BE2C (cell line): ENCODE results near the gene CWC15.

Source experiments
- DNase-seq: peaks from one replicate; pipeline ENCODE4 v3.0.0-alpha.2; 2020
- H3K27me3 ChIP-seq: fragments of 250-450 bp; sonication (Bioruptor Pico); 2 replicates; pipeline ENCODE4 v1.5.1; 2020; ENCODE audit warnings: mild to moderate bottlenecking
- H3K36me3 ChIP-seq: fragments of 250-450 bp; sonication (Bioruptor Pico); 2 replicates; pipeline ENCODE4 v1.5.1; 2020; ENCODE audit warnings: mild to moderate bottlenecking
- H3K4me1 ChIP-seq: fragments of 250-450 bp; sonication (Bioruptor Pico); 2 replicates; pipeline ENCODE4 v1.5.1; 2020
- H3K4me3 ChIP-seq: 2 replicates; pipeline ENCODE4 v1.5.1; 2011; ENCODE audit warnings: low read depth, low read length
- H3K9me3 ChIP-seq: fragments of 250-450 bp; sonication (Bioruptor Pico); 2 replicates; pipeline ENCODE4 v1.5.1; 2020
- TF ChIP-seq, protein P1 (sequence below): IDR thresholded peaks from 2 replicates; pipeline ENCODE4 v1.5.1; 2012; ENCODE audit warnings: mild to moderate bottlenecking, low read depth, low read length

Gene CWC15

DNA sequence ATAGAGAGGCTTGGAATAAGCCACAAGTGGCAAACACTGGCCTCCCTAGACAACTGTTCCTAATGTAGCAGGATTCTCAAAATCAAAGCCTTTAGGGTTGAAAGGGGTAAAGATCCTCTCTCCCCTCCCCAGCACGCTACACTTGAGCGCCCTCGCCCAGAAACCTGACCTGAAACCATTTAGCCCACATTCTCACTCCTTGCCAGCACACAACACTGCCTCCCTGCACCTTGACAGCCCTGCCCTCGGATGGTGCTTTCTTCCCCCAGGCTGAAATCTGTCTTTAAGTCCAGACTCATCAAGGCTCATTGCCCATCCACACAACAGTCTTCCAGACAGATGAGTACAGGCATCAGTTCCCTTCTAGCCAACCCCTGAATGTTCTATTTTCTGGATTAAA is 26.5 kb downstream of the CWC15 start:
- TF ChIP-seq, protein P1, sequence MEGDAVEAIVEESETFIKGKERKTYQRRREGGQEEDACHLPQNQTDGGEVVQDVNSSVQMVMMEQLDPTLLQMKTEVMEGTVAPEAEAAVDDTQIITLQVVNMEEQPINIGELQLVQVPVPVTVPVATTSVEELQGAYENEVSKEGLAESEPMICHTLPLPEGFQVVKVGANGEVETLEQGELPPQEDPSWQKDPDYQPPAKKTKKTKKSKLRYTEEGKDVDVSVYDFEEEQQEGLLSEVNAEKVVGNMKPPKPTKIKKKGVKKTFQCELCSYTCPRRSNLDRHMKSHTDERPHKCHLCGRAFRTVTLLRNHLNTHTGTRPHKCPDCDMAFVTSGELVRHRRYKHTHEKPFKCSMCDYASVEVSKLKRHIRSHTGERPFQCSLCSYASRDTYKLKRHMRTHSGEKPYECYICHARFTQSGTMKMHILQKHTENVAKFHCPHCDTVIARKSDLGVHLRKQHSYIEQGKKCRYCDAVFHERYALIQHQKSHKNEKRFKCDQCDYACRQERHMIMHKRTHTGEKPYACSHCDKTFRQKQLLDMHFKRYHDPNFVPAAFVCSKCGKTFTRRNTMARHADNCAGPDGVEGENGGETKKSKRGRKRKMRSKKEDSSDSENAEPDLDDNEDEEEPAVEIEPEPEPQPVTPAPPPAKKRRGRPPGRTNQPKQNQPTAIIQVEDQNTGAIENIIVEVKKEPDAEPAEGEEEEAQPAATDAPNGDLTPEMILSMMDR = no peak
- no peaks in the 10 kb centered on the region for H3K36me3 ChIP-seq
- no peak overlapping the region for H3K4me3 ChIP-seq
- H3K9me3 ChIP-seq = no peaks in the 10 kb centered on the region; the same call in 1 of the 2 replicates
- DNase-seq = no peak
- no peaks in the 10 kb centered on the region for H3K4me1 ChIP-seq
- no peaks in the 10 kb centered on the region for H3K27me3 ChIP-seq

DNA sequence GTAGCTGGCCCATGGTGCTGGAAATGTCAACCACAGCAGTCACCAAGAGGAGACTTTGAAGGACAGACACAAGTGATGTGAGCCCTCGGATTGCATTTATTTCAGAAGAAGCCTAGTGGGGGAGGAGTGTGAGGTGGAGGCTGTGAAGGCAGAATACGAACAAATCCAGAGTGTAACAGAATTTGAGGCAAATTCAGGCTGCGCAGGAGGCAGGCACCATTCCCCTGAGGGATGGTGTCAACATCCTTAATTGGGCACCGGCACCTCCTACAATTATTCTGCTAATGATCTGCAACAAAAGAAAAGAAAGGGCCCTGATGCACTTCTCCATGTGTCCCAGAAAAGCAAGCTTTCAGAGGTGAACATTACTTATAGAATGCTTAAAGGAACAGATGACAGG is 32.2 kb downstream of the CWC15 start:
- TF ChIP-seq, protein P1 = no peak
- DNase-seq = no peak
- Histone ChIP-seq H3K4me1 (no peaks in the 10 kb centered on the region; the same call in 1 of the 2 replicates), H3K27me3 (no peaks in the 10 kb centered on the region), H3K9me3 (no peaks in the 10 kb centered on the region; the same call in 1 of the 2 replicates), H3K36me3 (no peaks in the 10 kb centered on the region), H3K4me3 (no peak overlapping the region)

DNA sequence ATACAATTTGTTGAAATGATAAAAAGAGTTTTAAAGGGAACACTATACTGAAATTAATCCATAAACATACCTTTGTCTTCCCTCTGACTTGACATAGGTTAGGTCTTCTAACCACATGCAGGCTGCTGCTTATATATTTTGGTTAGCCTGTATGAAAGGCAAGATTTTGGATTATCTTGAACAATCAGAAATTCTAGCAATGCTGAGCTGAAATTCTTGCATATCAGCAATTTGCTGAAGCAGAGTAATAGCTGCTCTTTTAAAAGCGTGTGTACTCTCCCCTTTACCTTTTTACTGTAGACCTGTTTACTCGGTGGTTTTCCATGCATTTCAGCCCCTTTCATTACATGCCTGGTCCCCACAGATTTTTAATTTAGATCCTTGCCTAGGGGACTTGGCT is 34.0 kb downstream of the CWC15 start:
- no peak for DNase-seq

DNA sequence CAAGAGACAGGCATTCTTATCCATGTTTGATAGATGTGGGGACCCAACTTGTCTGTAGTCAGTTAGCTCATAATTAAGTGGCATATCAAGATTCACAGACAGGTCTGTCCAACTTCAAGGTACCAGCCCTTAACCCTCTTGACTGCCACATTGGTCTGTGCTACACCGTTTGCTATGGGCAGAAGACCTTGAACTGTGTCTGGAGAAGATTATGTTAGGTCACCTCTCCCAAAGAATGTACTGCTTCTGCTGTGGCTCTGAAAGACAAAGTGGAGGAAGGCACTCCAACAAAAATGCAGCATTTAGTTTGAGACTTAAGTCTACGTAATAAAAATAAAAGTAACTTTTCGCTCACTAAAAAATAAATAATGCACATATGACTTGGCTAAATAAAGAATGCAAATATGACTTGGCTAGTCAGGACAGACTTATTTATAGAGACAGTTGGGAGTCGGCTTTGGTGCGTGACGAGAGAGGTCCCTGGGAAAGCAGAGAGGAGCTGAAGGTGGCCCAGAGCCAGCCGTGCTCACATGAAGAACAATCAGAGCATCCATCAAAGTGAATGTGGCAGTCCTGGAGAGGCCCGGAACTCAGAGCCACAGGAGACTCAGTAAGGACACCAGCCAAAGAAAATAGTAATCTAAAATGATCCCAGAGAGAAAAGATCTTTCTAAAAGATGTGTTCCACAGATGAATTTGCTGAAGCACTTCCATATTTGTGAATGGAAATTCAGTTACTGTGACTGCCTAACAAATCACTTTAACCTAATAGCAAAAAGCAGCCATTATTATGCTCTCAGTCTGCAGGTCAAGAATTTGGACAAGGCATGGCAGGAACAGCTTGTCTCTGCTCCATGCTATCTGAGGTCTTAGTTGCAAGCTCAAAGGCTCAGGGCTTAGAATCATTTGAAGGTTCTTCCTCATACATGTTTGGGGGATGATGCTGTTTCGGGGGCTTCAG is 35.0 kb downstream of the CWC15 start:
- peaks cover 11% of the 10 kb centered on the region for H3K4me1 ChIP-seq
- H3K4me3 ChIP-seq = no peak overlapping the region
- H3K9me3 ChIP-seq = no peaks in the 10 kb centered on the region; the same call in 1 of the 2 replicates
- H3K36me3 ChIP-seq = no peaks in the 10 kb centered on the region
- H3K27me3 ChIP-seq = no peaks in the 10 kb centered on the region
- TF ChIP-seq, protein P1 = no peak
- DNase-seq = no peak

More for the DNA sequence above, 34.0 kb downstream of the CWC15 start:
- peaks cover 11% of the 10 kb centered on the region for H3K4me1 ChIP-seq
- H3K36me3 ChIP-seq = no peaks in the 10 kb centered on the region
- TF ChIP-seq, protein P1 = no peak
- H3K27me3 ChIP-seq = no peaks in the 10 kb centered on the region
- H3K4me3 ChIP-seq = no peak overlapping the region
- no peaks in the 10 kb centered on the region; the same call in 1 of the 2 replicates for H3K9me3 ChIP-seq

DNA sequence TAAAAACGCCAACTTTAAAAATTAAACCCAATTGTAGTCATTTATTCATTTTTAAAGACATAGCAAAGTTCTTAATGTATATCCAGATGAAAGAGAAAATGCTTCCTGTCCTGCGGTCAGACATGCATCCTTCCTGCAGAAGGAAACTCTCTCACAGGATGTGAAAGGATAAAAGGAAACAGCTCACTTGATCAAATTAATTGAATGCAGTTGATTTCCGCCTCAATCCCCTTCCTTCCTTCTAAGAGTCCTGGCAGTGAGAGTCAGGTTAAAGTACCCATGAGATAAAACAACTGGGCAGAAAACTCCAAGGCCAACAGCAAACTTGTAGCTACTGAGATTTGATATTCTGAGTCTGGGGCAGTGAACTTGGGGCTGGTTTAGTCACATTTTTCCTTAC is 38.5 kb downstream of the CWC15 start:
- DNase-seq = no peak
- Histone ChIP-seq H3K36me3 (no peaks in the 10 kb centered on the region), H3K4me1 (peaks cover 11% of the 10 kb centered on the region), H3K4me3 (no peak overlapping the region), H3K27me3 (no peaks in the 10 kb centered on the region), H3K9me3 (no peaks in the 10 kb centered on the region; the same call in none of the 2 replicates)
- TF ChIP-seq, protein P1 = no peak

DNA sequence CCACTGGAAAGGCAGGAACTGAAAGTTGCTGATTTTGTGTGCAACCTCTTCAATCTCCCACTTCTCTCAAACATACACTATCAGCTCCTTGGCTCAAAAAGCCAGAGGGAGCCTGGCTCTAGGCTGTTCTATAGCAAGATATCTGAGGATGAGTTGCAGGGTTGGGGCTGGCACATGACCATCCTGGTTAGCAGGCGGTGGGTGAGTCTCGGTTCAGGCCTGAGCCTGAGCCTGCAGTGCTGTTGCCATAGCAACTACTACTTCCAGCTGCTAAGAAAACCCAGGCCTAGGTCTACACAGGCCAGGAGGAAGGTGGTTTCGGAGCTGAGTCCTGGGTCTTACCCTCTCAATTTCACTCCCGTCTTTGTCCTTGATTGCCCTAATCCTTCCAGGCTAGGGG is 39.0 kb downstream of the CWC15 start:
- Histone ChIP-seq H3K9me3 (no peaks in the 10 kb centered on the region; the same call in none of the 2 replicates), H3K4me3 (no peak overlapping the region), H3K36me3 (no peaks in the 10 kb centered on the region), H3K27me3 (no peaks in the 10 kb centered on the region), H3K4me1 (peaks cover 11% of the 10 kb centered on the region)
- DNase-seq = peak; percentile 63
- TF ChIP-seq, protein P1 = no peak
